ENCODE results near the gene USO1. TPM values are rescaled to one million over a fixed set of nuclear protein-coding genes. Genes with fewer than 3 reads are reported as not detected.

USO1 gene
- total and polyA plus RNA-seq, 9 of the 15 experiments (the other 6 are each of a cell fraction or from before 2014, with no cell fraction given): 19.3 to 97.8 (median 48.5) TPM

DNA sequence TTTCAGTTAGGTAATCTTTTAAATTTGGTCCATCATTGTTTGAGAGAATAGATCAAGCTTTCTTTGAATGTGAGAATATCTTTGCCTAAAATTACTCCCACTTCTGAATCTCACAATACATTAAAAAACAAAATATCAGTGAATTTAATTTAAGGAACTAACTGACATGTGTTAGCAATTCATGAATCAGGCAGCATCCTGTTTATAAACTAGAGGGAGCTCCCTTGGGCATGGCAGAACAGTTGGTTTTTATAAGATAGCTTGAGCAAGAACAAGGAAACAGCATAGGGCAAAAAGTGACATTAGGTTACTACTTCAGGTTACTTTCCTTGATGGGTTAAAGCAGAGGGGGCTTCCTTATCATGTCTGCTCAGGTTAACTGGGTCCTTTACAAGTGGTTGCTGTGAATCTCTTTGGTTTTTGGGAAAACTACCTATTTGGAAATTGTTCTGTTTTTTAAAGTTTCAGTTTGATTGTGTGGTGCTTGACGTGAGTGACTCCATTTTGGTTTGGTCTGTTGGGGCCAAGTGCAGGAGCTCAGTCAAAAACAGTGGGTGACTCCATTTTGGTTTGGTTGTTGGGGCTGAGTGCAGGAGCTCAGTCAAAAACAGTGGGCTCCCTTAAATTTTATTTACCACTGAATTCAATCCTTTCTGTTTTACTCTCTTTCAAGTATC, 109.9 kb downstream of the USO1 start (continued):
- TF ChIP-seq CBX5 (IDR thresholded peaks at IDR 0.05; ENCODE audit: borderline replicate concordance, low read depth) (no peak), ZNF589 (CRISPR knock-in tag; IDR thresholded peaks at IDR 0.05; ENCODE audit: low read depth) (peak; percentile 76), ZNF408 (CRISPR knock-in tag; IDR thresholded peaks at IDR 0.05; ENCODE audit: low read depth) (no peak), NCOA6 (IDR thresholded peaks at IDR 0.05) (no peak), RUNX1 (IDR thresholded peaks at IDR 0.05; ENCODE audit: low read depth) (no peak), MBD2 (IDR thresholded peaks at IDR 0.05; ENCODE audit: borderline replicate concordance, low read depth) (no peak), CTBP1 (IDR thresholded peaks at IDR 0.05; ENCODE audit: borderline replicate concordance) (no peak), ZNF79 (CRISPR knock-in tag; IDR thresholded peaks at IDR 0.05; ENCODE audit: low read depth) (0 out of 2 replicates have a peak, but pooled peaks have one; percentile 43), SP1 (CRISPR knock-in tag; IDR thresholded peaks at IDR 0.05) (no peak), PRPF4 (IDR thresholded peaks at IDR 0.05; ENCODE audit: insufficient read depth, low read depth, low read length, poor library complexity, severe bottlenecking) (no peak), DDX20 (tag; IDR thresholded peaks at IDR 0.05; ENCODE audit: low read depth) (peak; percentile 88), YY1 (IDR thresholded peaks at IDR 0.05; ENCODE audit: borderline replicate concordance in 1 of 3, control insufficient read depth in 1 of 3, extremely low read depth in 1 of 3, insufficient read depth in 3 of 3, insufficient read length in 1 of 3, insufficient replicate concordance in 2 of 3, low read depth in 1 of 3, low read length in 2 of 3) (no peak), ZNF584 (CRISPR knock-in tag; IDR thresholded peaks at IDR 0.05; ENCODE audit: low read depth) (peak; percentile 53; the same call in 1 of the 2 replicates), ZNF239 (CRISPR knock-in tag; IDR thresholded peaks at IDR 0.05) (peak; percentile 74), CBX2 (IDR thresholded peaks at IDR 0.05; ENCODE audit: insufficient read depth, low read length, poor library complexity, severe bottlenecking) (no peak)
- TF ChIP-seq, protein P1, sequence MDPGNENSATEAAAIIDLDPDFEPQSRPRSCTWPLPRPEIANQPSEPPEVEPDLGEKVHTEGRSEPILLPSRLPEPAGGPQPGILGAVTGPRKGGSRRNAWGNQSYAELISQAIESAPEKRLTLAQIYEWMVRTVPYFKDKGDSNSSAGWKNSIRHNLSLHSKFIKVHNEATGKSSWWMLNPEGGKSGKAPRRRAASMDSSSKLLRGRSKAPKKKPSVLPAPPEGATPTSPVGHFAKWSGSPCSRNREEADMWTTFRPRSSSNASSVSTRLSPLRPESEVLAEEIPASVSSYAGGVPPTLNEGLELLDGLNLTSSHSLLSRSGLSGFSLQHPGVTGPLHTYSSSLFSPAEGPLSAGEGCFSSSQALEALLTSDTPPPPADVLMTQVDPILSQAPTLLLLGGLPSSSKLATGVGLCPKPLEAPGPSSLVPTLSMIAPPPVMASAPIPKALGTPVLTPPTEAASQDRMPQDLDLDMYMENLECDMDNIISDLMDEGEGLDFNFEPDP (CRISPR knock-in tag; IDR thresholded peaks at IDR 0.05): no peak
- TF ChIP-seq, protein P2, sequence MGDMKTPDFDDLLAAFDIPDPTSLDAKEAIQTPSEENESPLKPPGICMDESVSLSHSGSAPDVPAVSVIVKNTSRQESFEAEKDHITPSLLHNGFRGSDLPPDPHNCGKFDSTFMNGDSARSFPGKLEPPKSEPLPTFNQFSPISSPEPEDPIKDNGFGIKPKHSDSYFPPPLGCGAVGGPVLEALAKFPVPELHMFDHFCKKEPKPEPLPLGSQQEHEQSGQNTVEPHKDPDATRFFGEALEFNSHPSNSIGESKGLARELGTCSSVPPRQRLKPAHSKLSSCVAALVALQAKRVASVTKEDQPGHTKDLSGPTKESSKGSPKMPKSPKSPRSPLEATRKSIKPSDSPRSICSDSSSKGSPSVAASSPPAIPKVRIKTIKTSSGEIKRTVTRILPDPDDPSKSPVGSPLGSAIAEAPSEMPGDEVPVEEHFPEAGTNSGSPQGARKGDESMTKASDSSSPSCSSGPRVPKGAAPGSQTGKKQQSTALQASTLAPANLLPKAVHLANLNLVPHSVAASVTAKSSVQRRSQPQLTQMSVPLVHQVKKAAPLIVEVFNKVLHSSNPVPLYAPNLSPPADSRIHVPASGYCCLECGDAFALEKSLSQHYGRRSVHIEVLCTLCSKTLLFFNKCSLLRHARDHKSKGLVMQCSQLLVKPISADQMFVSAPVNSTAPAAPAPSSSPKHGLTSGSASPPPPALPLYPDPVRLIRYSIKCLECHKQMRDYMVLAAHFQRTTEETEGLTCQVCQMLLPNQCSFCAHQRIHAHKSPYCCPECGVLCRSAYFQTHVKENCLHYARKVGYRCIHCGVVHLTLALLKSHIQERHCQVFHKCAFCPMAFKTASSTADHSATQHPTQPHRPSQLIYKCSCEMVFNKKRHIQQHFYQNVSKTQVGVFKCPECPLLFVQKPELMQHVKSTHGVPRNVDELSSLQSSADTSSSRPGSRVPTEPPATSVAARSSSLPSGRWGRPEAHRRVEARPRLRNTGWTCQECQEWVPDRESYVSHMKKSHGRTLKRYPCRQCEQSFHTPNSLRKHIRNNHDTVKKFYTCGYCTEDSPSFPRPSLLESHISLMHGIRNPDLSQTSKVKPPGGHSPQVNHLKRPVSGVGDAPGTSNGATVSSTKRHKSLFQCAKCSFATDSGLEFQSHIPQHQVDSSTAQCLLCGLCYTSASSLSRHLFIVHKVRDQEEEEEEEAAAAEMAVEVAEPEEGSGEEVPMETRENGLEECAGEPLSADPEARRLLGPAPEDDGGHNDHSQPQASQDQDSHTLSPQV (IDR thresholded peaks at IDR 0.05): peak; percentile 95
- TF ChIP-seq, protein P3, sequence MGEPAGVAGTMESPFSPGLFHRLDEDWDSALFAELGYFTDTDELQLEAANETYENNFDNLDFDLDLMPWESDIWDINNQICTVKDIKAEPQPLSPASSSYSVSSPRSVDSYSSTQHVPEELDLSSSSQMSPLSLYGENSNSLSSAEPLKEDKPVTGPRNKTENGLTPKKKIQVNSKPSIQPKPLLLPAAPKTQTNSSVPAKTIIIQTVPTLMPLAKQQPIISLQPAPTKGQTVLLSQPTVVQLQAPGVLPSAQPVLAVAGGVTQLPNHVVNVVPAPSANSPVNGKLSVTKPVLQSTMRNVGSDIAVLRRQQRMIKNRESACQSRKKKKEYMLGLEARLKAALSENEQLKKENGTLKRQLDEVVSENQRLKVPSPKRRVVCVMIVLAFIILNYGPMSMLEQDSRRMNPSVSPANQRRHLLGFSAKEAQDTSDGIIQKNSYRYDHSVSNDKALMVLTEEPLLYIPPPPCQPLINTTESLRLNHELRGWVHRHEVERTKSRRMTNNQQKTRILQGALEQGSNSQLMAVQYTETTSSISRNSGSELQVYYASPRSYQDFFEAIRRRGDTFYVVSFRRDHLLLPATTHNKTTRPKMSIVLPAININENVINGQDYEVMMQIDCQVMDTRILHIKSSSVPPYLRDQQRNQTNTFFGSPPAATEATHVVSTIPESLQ (CRISPR knock-in tag; IDR thresholded peaks at IDR 0.05): no peak
